Astrocyte (in vitro differentiated cells and primary cell): Measurements from ENCODE around the gene PRR29. TPM values are rescaled to one million over a fixed set of nuclear protein-coding genes. Genes with fewer than 3 reads are reported as not detected.

Experiments
- DNase-seq: peaks from one replicate; pipeline ENCODE4 v3.0.0-alpha.2; 2010; ENCODE audit warnings: low read depth
- FAIRE-seq: peaks from 2 replicates; lab custom pipeline; 2011; peaks lifted over from hg19 to GRCh38; lab: Jason Lieb, UNC
- H2AFZ ChIP-seq: 2 replicates; pipeline ENCODE4 v1.6.0; 2012; ENCODE audit warnings: low read depth, low read length, inconsistent platforms
- H3K27ac ChIP-seq: 2 replicates; pipeline ENCODE4 v1.5.1; 2011; ENCODE audit warnings: low read depth, low read length, inconsistent platforms
- H3K27me3 ChIP-seq: 2 replicates; pipeline ENCODE4 v1.6.0; 2011; ENCODE audit warnings: low read length, inconsistent platforms; ENCODE audit not compliant: insufficient read depth
- H3K36me3 ChIP-seq: 2 replicates; pipeline ENCODE4 v1.5.1; 2011; ENCODE audit warnings: low read length, inconsistent platforms; ENCODE audit not compliant: insufficient read depth
- H3K4me1 ChIP-seq: 2 replicates; pipeline ENCODE4 v1.5.1; 2011; ENCODE audit warnings: low read length, inconsistent platforms; ENCODE audit not compliant: insufficient read depth
- H3K4me2 ChIP-seq: 2 replicates; pipeline ENCODE4 v1.6.0; 2012; ENCODE audit warnings: low read length, inconsistent platforms
- H3K4me3 ChIP-seq: 2 replicates; pipeline ENCODE4 v1.5.1; 2011; ENCODE audit warnings: low read depth, mild to moderate bottlenecking, low read length, inconsistent platforms; ENCODE audit not compliant: insufficient read depth
- H3K79me2 ChIP-seq: 2 replicates; pipeline ENCODE4 v1.6.0; 2012; ENCODE audit warnings: mild to moderate bottlenecking, low read length, inconsistent platforms; ENCODE audit not compliant: insufficient read depth
- H3K9ac ChIP-seq: 2 replicates; pipeline ENCODE4 v1.6.0; 2012; ENCODE audit warnings: mild to moderate bottlenecking, low read length, inconsistent platforms
- H3K9me3 ChIP-seq: 2 replicates; pipeline ENCODE4 v1.5.1; 2012; ENCODE audit warnings: low read depth, mild to moderate bottlenecking, low read length, inconsistent platforms; ENCODE audit not compliant: insufficient read depth
- H4K20me1 ChIP-seq: 2 replicates; pipeline ENCODE4 v1.6.0; 2012; ENCODE audit warnings: low read length, inconsistent platforms; ENCODE audit not compliant: insufficient read depth
- H3K27ac Mint-ChIP-seq: one replicate; pipeline ENCODE4 v1.8.0; 2021; ENCODE audit warnings: mild to moderate bottlenecking, mixed read lengths; ENCODE audit not compliant: unreplicated experiment
- H3K27me3 Mint-ChIP-seq: one replicate; pipeline ENCODE4 v1.8.0; 2021; ENCODE audit warnings: low read depth, mixed read lengths; ENCODE audit not compliant: unreplicated experiment
- H3K36me3 Mint-ChIP-seq: one replicate; pipeline ENCODE4 v1.8.0; 2021; ENCODE audit warnings: low read depth, mixed read lengths; ENCODE audit not compliant: unreplicated experiment
- H3K4me1 Mint-ChIP-seq: one replicate; pipeline ENCODE4 v1.8.0; 2021; ENCODE audit warnings: low read depth, mixed read lengths; ENCODE audit not compliant: unreplicated experiment
- H3K4me3 Mint-ChIP-seq: one replicate; pipeline ENCODE4 v1.8.0; 2021; ENCODE audit warnings: mild to moderate bottlenecking, moderate library complexity, mixed read lengths; ENCODE audit not compliant: unreplicated experiment
- H3K9me3 Mint-ChIP-seq: one replicate; pipeline ENCODE4 v1.8.0; 2021; ENCODE audit warnings: mild to moderate bottlenecking, mixed read lengths; ENCODE audit not compliant: unreplicated experiment
- CTCF ChIP-seq: IDR thresholded peaks from 2 replicates; pipeline ENCODE4 v1.5.1; 2011; ENCODE audit warnings: low read depth, mild to moderate bottlenecking, inconsistent platforms, low read length, moderate library complexity; ENCODE audit not compliant: insufficient read depth
- EZH2 ChIP-seq: IDR thresholded peaks from 2 replicates; pipeline ENCODE4 v1.6.1; 2012; ENCODE audit warnings: mild to moderate bottlenecking, low read length, inconsistent platforms; ENCODE audit not compliant: insufficient read depth
- total RNA-seq: library from RNA; stranded (reverse); gene quantifications from 2 replicates; pipeline ENCODE4 v1.2.1, GENCODE V29; 2021

The PRR29 gene
- total RNA-seq, 1 donor from 2014 or later = 0.54 TPM

GRCh38 chr17:63985387-63986140 lies 12.6 kb upstream of the PRR29 start:
- Mint-ChIP-seq H3K36me3 (no peaks in the 10 kb centered on the region), H3K4me1 (no peaks in the 10 kb centered on the region), H3K27me3 (peaks cover 10% of the 10 kb centered on the region), H3K27ac (peak overlapping the region; percentile 62), H3K9me3 (peaks cover 9% of the 10 kb centered on the region), H3K4me3 (no peak overlapping the region)
- no peaks in the 10 kb centered on the region for H3K9me3 ChIP-seq
- H3K36me3 ChIP-seq = no peaks in the 10 kb centered on the region
- H3K4me2 ChIP-seq = peak overlapping the region; percentile 47
- no peak overlapping the region for H3K9ac ChIP-seq
- H3K4me1 ChIP-seq = peaks cover 6% of the 10 kb centered on the region
- H2AFZ ChIP-seq = no peak overlapping the region
- H3K79me2 ChIP-seq = no peaks in the 10 kb centered on the region
- no peak for FAIRE-seq
- H3K27ac ChIP-seq = no peak overlapping the region
- H4K20me1 ChIP-seq = no peaks in the 10 kb centered on the region
- DNase-seq = no peak
- H3K4me3 ChIP-seq = no peak overlapping the region
- H3K27me3 ChIP-seq = no peaks in the 10 kb centered on the region
- TF ChIP-seq EZH2 (no peak), CTCF (no peak)

- no peak overlapping the region for H3K4me2 ChIP-seq
- no peak overlapping the region for H3K4me3 Mint-ChIP-seq
- H3K27me3 ChIP-seq = peaks cover under 1% of the 10 kb centered on the region
- no peak overlapping the region for H2AFZ ChIP-seq
- no peak overlapping the region for H3K27ac ChIP-seq
- no peaks in the 10 kb centered on the region for H4K20me1 ChIP-seq
- no peak overlapping the region for H3K9ac ChIP-seq
- H3K4me1 ChIP-seq = peaks cover 6% of the 10 kb centered on the region
- H3K9me3 ChIP-seq = no peaks in the 10 kb centered on the region
- TF ChIP-seq CTCF = no peak
- TF ChIP-seq EZH2 = no peak
- no peak overlapping the region for H3K27ac Mint-ChIP-seq
- H3K36me3 ChIP-seq = no peaks in the 10 kb centered on the region
- no peaks in the 10 kb centered on the region for H3K36me3 Mint-ChIP-seq
- peaks cover 18% of the 10 kb centered on the region for H3K27me3 Mint-ChIP-seq
- peaks cover 4% of the 10 kb centered on the region for H3K9me3 Mint-ChIP-seq
- H3K79me2 ChIP-seq = no peaks in the 10 kb centered on the region
- no peak for FAIRE-seq
- H3K4me1 Mint-ChIP-seq = no peaks in the 10 kb centered on the region
- DNase-seq = no peak
- H3K4me3 ChIP-seq = no peak overlapping the region
These were observed 11.3 kb upstream of the PRR29 start for GRCh38 chr17:63986821-63987220.
